Panc1 (cell line): ENCODE data around the gene ARMCX6. TPM values are rescaled to one million over a fixed set of nuclear protein-coding genes. Genes with fewer than 3 reads are reported as not detected.

Source experiments
- ATAC-seq: fragments of 200-7000 bp; cut with Tn5 transposase; 2 replicates; pipeline ENCODE4 v1.9.1; 2020; ENCODE audit warnings: mild to moderate bottlenecking, moderate library complexity
- BruUV-seq: library from RNA; stranded (reverse); fragments of 400-500 nt; replicated peaks from 2 replicates; lab custom pipeline; 2021; lab: Mats Ljungman, UMichigan
- CTCF ChIA-PET: fragments of 300-600 bp; sonication (Branson Sonifier 250); formaldehyde crosslinking; loops from one replicate; lab custom pipeline; 2022; ENCODE audit warnings: antibody characterized with exemption; lab: Charles Lee
- POLR2A ChIA-PET: fragments of 300-600 bp; sonication (Branson Sonifier 250); formaldehyde crosslinking; loops from one replicate; lab custom pipeline; 2022; ENCODE audit warnings: antibody characterized with exemption; lab: Charles Lee
- DNase-seq: peaks from one replicate; pipeline ENCODE4 v3.0.0-alpha.2; 2010; ENCODE audit warnings: low read depth, low spot score
- H3K27ac ChIP-seq: 2 replicates; pipeline ENCODE4 v1.5.1; 2011; ENCODE audit warnings: mild to moderate bottlenecking, low read length, inconsistent platforms
- H3K27me3 ChIP-seq: fragments of 200-500 bp; sonication (Bioruptor generic); 2 replicates; pipeline ENCODE4 v1.6.0; 2014; ENCODE audit warnings: low read length, inconsistent platforms; ENCODE audit not compliant: control insufficient read depth, insufficient read depth
- H3K36me3 ChIP-seq: fragments of 200-500 bp; sonication (Bioruptor generic); 2 replicates; pipeline ENCODE4 v1.5.1; 2014; ENCODE audit warnings: inconsistent platforms, mild to moderate bottlenecking, low read length, moderate library complexity; ENCODE audit not compliant: control insufficient read depth, insufficient read depth
- H3K4me1 ChIP-seq: 2 replicates; pipeline ENCODE4 v1.5.1; 2011; ENCODE audit warnings: inconsistent platforms, mild to moderate bottlenecking, low read length, moderate library complexity; ENCODE audit not compliant: control insufficient read depth, insufficient read depth
- H3K4me3 ChIP-seq, 2 experiments: 2 replicates each; pipeline ENCODE4 v1.5.1; 2011 to 2012; ENCODE audit warnings: low read depth in 2 of 2, low read length in 2 of 2, mild to moderate bottlenecking in 2 of 2, inconsistent platforms in 1 of 2, moderate library complexity in 1 of 2
- H3K9me3 ChIP-seq: fragments of 200-500 bp; sonication (Bioruptor generic); 2 replicates; pipeline ENCODE4 v1.5.1; 2014; ENCODE audit warnings: low read depth, mild to moderate bottlenecking, inconsistent platforms, low read length, moderate library complexity; ENCODE audit not compliant: control insufficient read depth, insufficient read depth
- POLR2AphosphoS5 ChIP-seq: IDR thresholded peaks from 2 replicates; pipeline ENCODE4 v1.6.1; 2012; ENCODE audit warnings: mild to moderate bottlenecking, low read depth, low read length, moderate library complexity
- SIN3A ChIP-seq: IDR thresholded peaks from 2 replicates; pipeline ENCODE4 v1.6.1; 2012; ENCODE audit warnings: low read depth, mild to moderate bottlenecking, low read length, moderate library complexity, borderline replicate concordance; ENCODE audit not compliant: insufficient read depth
- TCF7L2 ChIP-seq: IDR thresholded peaks from 2 replicates; pipeline ENCODE4 v1.6.1; 2011; ENCODE audit warnings: mild to moderate bottlenecking, low read depth, low read length, inconsistent platforms
- in situ Hi-C: cut with HindIII; loops from 2 replicates; pipeline ENCODE4 v1.10.0; 2016; ENCODE audit warnings: low sequenced_read_pairs, low pct_unique_long_range_greater_than_20kb
- intact Hi-C: fragments of 100-400 bp; cut with micrococcal nuclease; formaldehyde crosslinking; loops from one replicate; pipeline ENCODE4 v1.10.0; 2022; ENCODE audit not compliant: unreplicated experiment
- total RNA-seq: library from RNA; stranded (reverse); gene quantifications from one replicate; pipeline ENCODE4 v1.2.1, GENCODE V29; 2021; ENCODE audit not compliant: unreplicated experiment
- TF ChIP-seq, protein P1 (sequence below), 2 experiments: IDR thresholded peaks; 2 replicates each; pipeline ENCODE4 v1.6.1; 2011 to 2012; ENCODE audit warnings: low read depth in 2 of 2, control low read depth in 1 of 2, low read length in 1 of 2, mild to moderate bottlenecking in 1 of 2, moderate library complexity in 1 of 2; ENCODE audit not compliant: insufficient read depth in 1 of 2
- TF ChIP-seq, protein P2 (sequence below): fragments of 450-650 bp; IDR thresholded peaks from 2 replicates; pipeline ENCODE4 v1.5.1; 2017; ENCODE audit warnings: mild to moderate bottlenecking

Gene ARMCX6
- total RNA-seq, 1 experiment from 2014 or later, result 43.6 TPM

DNA sequence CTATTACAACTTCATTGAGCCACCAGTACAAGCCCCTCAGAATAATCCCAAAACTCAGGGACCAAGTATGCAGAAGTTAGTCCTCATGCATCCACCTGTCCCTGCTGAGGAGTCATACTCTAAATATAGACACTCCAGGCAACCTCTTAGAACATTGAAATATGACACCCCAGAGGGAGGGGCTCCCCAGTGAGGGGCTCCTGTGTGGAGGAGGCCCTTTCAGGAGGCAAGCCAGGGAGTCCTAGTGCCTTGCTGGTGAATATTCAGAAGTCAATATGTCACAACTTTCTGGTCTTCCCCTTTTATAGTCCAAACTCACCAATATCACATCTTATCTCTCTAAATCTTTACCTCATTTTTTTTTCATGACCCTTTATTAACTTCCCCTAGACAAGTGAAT is 1.6 kb upstream of the ARMCX6 start:
- no peak overlapping the region for H3K4me3 ChIP-seq
- BruUV-seq, result no TSS peak
- no peaks in the 10 kb centered on the region for H3K9me3 ChIP-seq
- CTCF ChIA-PET, result no interaction called here
- intact Hi-C loops, result no loop called here
- in situ Hi-C loops, result no loop called here
- POLR2A ChIA-PET, result no interaction called here
- no peaks in the 10 kb centered on the region for H3K27me3 ChIP-seq
- ATAC-seq (no peak), DNase-seq (no peak)
- no peaks in the 10 kb centered on the region for H3K36me3 ChIP-seq
- peaks cover 7% of the 10 kb centered on the region for H3K4me1 ChIP-seq
- no peak overlapping the region for H3K27ac ChIP-seq
- TF ChIP-seq POLR2AphosphoS5 (no peak), SIN3A (no peak), TCF7L2 (no peak)
- TF ChIP-seq, protein P1, sequence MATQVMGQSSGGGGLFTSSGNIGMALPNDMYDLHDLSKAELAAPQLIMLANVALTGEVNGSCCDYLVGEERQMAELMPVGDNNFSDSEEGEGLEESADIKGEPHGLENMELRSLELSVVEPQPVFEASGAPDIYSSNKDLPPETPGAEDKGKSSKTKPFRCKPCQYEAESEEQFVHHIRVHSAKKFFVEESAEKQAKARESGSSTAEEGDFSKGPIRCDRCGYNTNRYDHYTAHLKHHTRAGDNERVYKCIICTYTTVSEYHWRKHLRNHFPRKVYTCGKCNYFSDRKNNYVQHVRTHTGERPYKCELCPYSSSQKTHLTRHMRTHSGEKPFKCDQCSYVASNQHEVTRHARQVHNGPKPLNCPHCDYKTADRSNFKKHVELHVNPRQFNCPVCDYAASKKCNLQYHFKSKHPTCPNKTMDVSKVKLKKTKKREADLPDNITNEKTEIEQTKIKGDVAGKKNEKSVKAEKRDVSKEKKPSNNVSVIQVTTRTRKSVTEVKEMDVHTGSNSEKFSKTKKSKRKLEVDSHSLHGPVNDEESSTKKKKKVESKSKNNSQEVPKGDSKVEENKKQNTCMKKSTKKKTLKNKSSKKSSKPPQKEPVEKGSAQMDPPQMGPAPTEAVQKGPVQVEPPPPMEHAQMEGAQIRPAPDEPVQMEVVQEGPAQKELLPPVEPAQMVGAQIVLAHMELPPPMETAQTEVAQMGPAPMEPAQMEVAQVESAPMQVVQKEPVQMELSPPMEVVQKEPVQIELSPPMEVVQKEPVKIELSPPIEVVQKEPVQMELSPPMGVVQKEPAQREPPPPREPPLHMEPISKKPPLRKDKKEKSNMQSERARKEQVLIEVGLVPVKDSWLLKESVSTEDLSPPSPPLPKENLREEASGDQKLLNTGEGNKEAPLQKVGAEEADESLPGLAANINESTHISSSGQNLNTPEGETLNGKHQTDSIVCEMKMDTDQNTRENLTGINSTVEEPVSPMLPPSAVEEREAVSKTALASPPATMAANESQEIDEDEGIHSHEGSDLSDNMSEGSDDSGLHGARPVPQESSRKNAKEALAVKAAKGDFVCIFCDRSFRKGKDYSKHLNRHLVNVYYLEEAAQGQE (IDR thresholded peaks at IDR 0.05; ENCODE audit: insufficient read depth in 1 of 2, low read depth in 2 of 2, low read length in 1 of 2), result no peak
- TF ChIP-seq, protein P2, sequence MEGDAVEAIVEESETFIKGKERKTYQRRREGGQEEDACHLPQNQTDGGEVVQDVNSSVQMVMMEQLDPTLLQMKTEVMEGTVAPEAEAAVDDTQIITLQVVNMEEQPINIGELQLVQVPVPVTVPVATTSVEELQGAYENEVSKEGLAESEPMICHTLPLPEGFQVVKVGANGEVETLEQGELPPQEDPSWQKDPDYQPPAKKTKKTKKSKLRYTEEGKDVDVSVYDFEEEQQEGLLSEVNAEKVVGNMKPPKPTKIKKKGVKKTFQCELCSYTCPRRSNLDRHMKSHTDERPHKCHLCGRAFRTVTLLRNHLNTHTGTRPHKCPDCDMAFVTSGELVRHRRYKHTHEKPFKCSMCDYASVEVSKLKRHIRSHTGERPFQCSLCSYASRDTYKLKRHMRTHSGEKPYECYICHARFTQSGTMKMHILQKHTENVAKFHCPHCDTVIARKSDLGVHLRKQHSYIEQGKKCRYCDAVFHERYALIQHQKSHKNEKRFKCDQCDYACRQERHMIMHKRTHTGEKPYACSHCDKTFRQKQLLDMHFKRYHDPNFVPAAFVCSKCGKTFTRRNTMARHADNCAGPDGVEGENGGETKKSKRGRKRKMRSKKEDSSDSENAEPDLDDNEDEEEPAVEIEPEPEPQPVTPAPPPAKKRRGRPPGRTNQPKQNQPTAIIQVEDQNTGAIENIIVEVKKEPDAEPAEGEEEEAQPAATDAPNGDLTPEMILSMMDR, result no peak

DNA sequence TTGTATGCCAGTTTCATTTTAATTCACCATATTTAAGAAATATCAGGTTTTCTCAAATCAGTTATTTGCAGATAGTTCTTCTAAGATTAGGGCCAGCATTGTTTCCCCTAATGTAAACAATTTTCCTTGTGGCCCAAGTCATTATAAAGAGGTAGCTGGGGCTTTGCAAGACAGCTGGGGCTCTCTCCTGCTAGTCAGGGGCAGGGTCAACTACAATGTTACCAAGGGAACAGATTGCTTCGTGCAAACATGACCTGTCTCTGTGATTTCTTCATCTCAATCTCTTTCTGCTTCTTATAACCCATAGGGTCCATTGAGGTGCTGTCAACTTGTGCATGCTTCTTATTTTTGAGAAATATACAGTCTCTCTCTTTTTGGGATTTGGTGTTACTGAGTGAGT is 12.1 kb downstream of the ARMCX6 start:
- ChIA-PET CTCF (no interaction called here), POLR2A (no interaction called here)
- H3K9me3 ChIP-seq, result no peaks in the 10 kb centered on the region
- H3K27ac ChIP-seq, result no peak overlapping the region
- H3K27me3 ChIP-seq, result peaks cover 10% of the 10 kb centered on the region
- no peak overlapping the region for H3K4me3 ChIP-seq
- intact Hi-C loops (no loop called here), in situ Hi-C loops (no loop called here)
- no peaks in the 10 kb centered on the region for H3K4me1 ChIP-seq
- no peaks in the 10 kb centered on the region for H3K36me3 ChIP-seq
- BruUV-seq, result no TSS peak
- DNase-seq, result no peak
- TF ChIP-seq SIN3A (no peak), POLR2AphosphoS5 (no peak), TCF7L2 (no peak)
- TF ChIP-seq, protein P1 (IDR thresholded peaks at IDR 0.05; ENCODE audit: insufficient read depth in 1 of 2, low read depth in 2 of 2, low read length in 1 of 2), result no peak
- TF ChIP-seq, protein P2, result no peak
- ATAC-seq, result no peak
